OCI-LY7 (cell line): ENCODE data around the gene AP1S1.
"Not testable (repeated sequence)": the region's sequence is repeated elsewhere in the genome, so short reads cannot be mapped to it uniquely, and the experiment has no call there.

Experiments
- EZH2phosphoT487 ChIP-seq: fragments of 200-600 bp; sonication (generic); IDR thresholded peaks from 2 replicates; pipeline ENCODE4 v1.6.1; 2018; ENCODE audit warnings: low read depth, borderline replicate concordance, mild to moderate bottlenecking, mixed run types, antibody characterized with exemption, low read length, moderate library complexity, mixed read lengths
- TF ChIP-seq, protein P1 (sequence below): fragments of 200-600 bp; sonication (generic); conservative IDR thresholded peaks from 2 replicates; pipeline ENCODE4 v1.5.1; 2014; ENCODE audit warnings: mild to moderate bottlenecking, antibody characterized with exemption, low read length, moderate library complexity, mixed read lengths

DNA sequence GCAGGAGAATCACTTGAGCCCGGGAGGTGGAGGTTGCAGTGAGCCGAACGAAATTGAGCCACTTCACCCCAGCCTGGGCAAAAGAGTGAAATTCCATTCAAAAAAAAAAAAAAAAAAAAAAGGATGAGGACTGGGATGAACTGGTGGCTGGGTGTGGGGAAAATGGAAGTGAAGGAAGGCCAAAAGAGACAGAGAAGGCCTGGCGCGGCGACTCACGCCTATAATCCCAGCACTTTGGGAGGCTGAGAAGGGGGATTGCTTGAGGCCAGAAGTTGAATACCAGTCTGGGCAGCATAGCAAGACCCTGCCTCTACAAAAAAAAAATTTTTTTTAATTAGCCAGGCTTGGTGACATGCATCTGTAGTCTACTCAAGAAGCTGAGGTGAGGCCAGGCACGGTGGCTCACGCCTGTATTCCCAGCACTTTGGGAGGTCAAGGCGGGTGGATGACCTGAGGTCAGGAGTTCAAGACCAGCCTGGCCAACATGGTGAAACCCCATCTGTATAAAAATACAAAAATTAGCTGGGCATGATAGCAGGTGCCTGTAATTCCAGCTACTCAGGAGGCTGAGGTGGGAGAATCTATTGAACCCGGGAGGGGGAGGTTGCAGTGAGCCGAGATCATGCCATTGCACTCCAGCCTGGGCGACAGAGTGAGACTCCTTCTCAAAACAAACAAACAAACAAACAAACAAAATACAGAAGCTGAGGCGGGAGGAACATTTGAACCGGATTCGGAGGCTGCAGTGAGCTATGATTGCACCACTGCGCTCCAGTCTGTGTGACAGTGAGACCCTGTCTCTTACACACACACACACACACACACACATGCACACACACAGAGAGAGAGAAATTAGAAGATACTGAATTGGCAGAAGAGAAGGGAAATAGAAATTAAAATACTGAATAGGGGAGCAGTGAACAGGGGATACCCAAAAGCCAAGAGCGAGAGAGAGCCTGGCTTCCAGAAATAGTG is 21.4 kb upstream of the AP1S1 start:
- TF ChIP-seq, protein P1, sequence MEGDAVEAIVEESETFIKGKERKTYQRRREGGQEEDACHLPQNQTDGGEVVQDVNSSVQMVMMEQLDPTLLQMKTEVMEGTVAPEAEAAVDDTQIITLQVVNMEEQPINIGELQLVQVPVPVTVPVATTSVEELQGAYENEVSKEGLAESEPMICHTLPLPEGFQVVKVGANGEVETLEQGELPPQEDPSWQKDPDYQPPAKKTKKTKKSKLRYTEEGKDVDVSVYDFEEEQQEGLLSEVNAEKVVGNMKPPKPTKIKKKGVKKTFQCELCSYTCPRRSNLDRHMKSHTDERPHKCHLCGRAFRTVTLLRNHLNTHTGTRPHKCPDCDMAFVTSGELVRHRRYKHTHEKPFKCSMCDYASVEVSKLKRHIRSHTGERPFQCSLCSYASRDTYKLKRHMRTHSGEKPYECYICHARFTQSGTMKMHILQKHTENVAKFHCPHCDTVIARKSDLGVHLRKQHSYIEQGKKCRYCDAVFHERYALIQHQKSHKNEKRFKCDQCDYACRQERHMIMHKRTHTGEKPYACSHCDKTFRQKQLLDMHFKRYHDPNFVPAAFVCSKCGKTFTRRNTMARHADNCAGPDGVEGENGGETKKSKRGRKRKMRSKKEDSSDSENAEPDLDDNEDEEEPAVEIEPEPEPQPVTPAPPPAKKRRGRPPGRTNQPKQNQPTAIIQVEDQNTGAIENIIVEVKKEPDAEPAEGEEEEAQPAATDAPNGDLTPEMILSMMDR = not testable (repeated sequence)
- TF ChIP-seq EZH2phosphoT487 = not testable (repeated sequence)
